H1 (cell line): Measurements from ENCODE around the gene AFF2. TPM values are rescaled to one million over a fixed set of nuclear protein-coding genes. Genes with fewer than 3 reads are reported as not detected.

ENCODE experiments used
- CTCF ChIA-PET: fragments of 300-600 bp; sonication (Branson Sonifier 250); formaldehyde crosslinking; loops from one replicate; lab custom pipeline; 2021; ENCODE audit not compliant: partially characterized antibody; lab: Charles Lee
- POLR2A ChIA-PET: fragments of 300-600 bp; sonication (Branson Sonifier 250); formaldehyde crosslinking; loops from one replicate; lab custom pipeline; 2021; ENCODE audit warnings: inconsistent platforms; ENCODE audit not compliant: partially characterized antibody; lab: Charles Lee
- DNase-seq, 2 experiments: peaks; one replicate each; pipeline versions ENCODE4 v3.0.0 to v3.0.0-alpha.2; 2010 to 2022; ENCODE audit warnings: low spot score in 2 of 2, low read depth in 1 of 2, mixed read lengths in 1 of 2
- FAIRE-seq: peaks from 2 replicates; lab custom pipeline; 2011; peaks lifted over from hg19 to GRCh38; lab: Jason Lieb, UNC
- H2AFZ ChIP-seq: 2 replicates; pipeline ENCODE4 v1.8.1; 2012; ENCODE audit warnings: low read length, inconsistent platforms
- H2AK5ac ChIP-seq: 2 replicates; pipeline ENCODE4 v1.6.1; 2013; ENCODE audit warnings: low read depth, low read length
- H2BK120ac ChIP-seq: replicated peaks from 2 replicates; pipeline ENCODE3; 2013; ENCODE audit warnings: low read depth, low read length, inconsistent platforms
- H2BK12ac ChIP-seq: 2 replicates; pipeline ENCODE4 v1.6.1; 2013; ENCODE audit warnings: low read depth, low read length
- H2BK15ac ChIP-seq: 2 replicates; pipeline ENCODE4 v1.6.1; 2013; ENCODE audit warnings: low read length
- H2BK20ac ChIP-seq: 2 replicates; pipeline ENCODE4 v1.6.1; 2013; ENCODE audit warnings: low read length
- H2BK5ac ChIP-seq: 2 replicates; pipeline ENCODE4 v1.6.1; 2013; ENCODE audit warnings: low read depth, low read length
- H3K14ac ChIP-seq: 2 replicates; pipeline ENCODE4 v1.6.1; 2013; ENCODE audit warnings: inconsistent platforms; ENCODE audit not compliant: insufficient read length
- H3K18ac ChIP-seq: 2 replicates; pipeline ENCODE4 v1.6.1; 2013; ENCODE audit warnings: low read length; ENCODE audit errors: extremely low read depth
- H3K23ac ChIP-seq: 2 replicates; pipeline ENCODE4 v1.6.1; 2013; ENCODE audit warnings: inconsistent platforms; ENCODE audit not compliant: insufficient read length
- H3K23me2 ChIP-seq: 2 replicates; pipeline ENCODE4 v1.6.1; 2013; ENCODE audit warnings: low read depth, low read length
- H3K27ac ChIP-seq: 2 replicates; pipeline ENCODE4 v1.6.1; 2011; ENCODE audit warnings: low read depth, low read length, inconsistent platforms
- H3K27me3 ChIP-seq, 4 experiments: replicated peaks in 1 of 4; 1 replicate in 1 of 4; 2 replicates in 3 of 4; pipeline versions ENCODE4 v1.6.1 to v1.8.1; 2011 to 2013; ENCODE audit warnings: low read length in 3 of 4, mild to moderate bottlenecking in 3 of 4, inconsistent platforms in 2 of 4, mixed read lengths in 2 of 4, moderate library complexity in 1 of 4; ENCODE audit not compliant: control insufficient read depth in 3 of 4, insufficient read depth in 3 of 4; ENCODE audit errors: extremely low read depth in 1 of 4
- H3K36me3 ChIP-seq, 4 experiments: 2 replicates each; pipeline versions ENCODE4 v1.6.1 to v1.8.1; 2011 to 2013; ENCODE audit warnings: mild to moderate bottlenecking in 4 of 4, low read length in 3 of 4, moderate library complexity in 2 of 4, control low read depth in 1 of 4, inconsistent platforms in 1 of 4; ENCODE audit not compliant: insufficient read depth in 4 of 4, control insufficient read depth in 2 of 4
- H3K4ac ChIP-seq: replicated peaks from 2 replicates; pipeline ENCODE3; 2013; ENCODE audit warnings: low read length, low read depth, mixed read lengths, inconsistent platforms; ENCODE audit not compliant: insufficient read length
- H3K4me1 ChIP-seq, 4 experiments: replicated peaks in 1 of 4; 1 replicate in 1 of 4; 2 replicates in 3 of 4; pipeline versions ENCODE4 v1.6.1 to v1.8.1; 2011 to 2013; ENCODE audit warnings: low read length in 3 of 4, inconsistent platforms in 2 of 4, mixed read lengths in 1 of 4; ENCODE audit not compliant: insufficient read depth in 4 of 4, control insufficient read depth in 3 of 4
- H3K4me2 ChIP-seq, 2 experiments: 2 replicates each; pipeline versions ENCODE4 v1.6.1 to v1.8.1; 2011 to 2013; ENCODE audit warnings: low read depth in 2 of 2, low read length in 2 of 2, control low read depth in 1 of 2, inconsistent platforms in 1 of 2, mild to moderate bottlenecking in 1 of 2; ENCODE audit not compliant: insufficient read depth in 1 of 2
- H3K4me3 ChIP-seq, 4 experiments: fragments of 200-600, 300-600 bp in 1 of 4; sonication (generic), shearing (Covaris generic), sonication (Bioruptor Twin) in 1 of 4; 2 replicates each; pipeline versions ENCODE4 v1.5.1 to v1.8.1; 2011 to 2016; ENCODE audit warnings: low read length in 4 of 4, low read depth in 3 of 4, control low read depth in 2 of 4, inconsistent platforms in 2 of 4, mild to moderate bottlenecking in 2 of 4, mixed read lengths in 1 of 4, moderate library complexity in 1 of 4; ENCODE audit not compliant: insufficient read depth in 2 of 4; ENCODE audit errors: extremely low read depth in 1 of 4
- H3K56ac ChIP-seq: replicated peaks from 2 replicates; pipeline ENCODE3; 2013; ENCODE audit warnings: low read depth, mild to moderate bottlenecking, mixed read lengths, low read length, inconsistent platforms; ENCODE audit not compliant: insufficient read length
- H3K79me1 ChIP-seq: 2 replicates; pipeline ENCODE4 v1.6.1; 2013; ENCODE audit warnings: low read depth, low read length, control low read depth
- H3K79me2 ChIP-seq, 2 experiments: 2 replicates each; pipeline versions ENCODE4 v1.6.1 to v1.8.1; 2012 to 2013; ENCODE audit warnings: low read length in 2 of 2, mild to moderate bottlenecking in 2 of 2, inconsistent platforms in 1 of 2; ENCODE audit not compliant: insufficient read depth in 2 of 2, control insufficient read depth in 1 of 2
- H3K9ac ChIP-seq, 4 experiments: replicated peaks in 1 of 4; 1 replicate in 1 of 4; 2 replicates in 3 of 4; pipeline versions ENCODE4 v1.6.1 to v1.8.1; 2011 to 2013; ENCODE audit warnings: low read depth in 3 of 4, low read length in 3 of 4, control low read depth in 2 of 4, mild to moderate bottlenecking in 2 of 4, moderate library complexity in 2 of 4, inconsistent platforms in 1 of 4; ENCODE audit errors: extremely low read depth in 1 of 4
- H3K9me3 ChIP-seq, 2 experiments: 2 replicates each; pipeline versions ENCODE4 v1.6.1 to v1.8.1; 2012 to 2013; ENCODE audit warnings: mild to moderate bottlenecking in 2 of 2, moderate library complexity in 2 of 2, control low read depth in 1 of 2, inconsistent platforms in 1 of 2, low read depth in 1 of 2, low read length in 1 of 2, mixed read lengths in 1 of 2; ENCODE audit not compliant: insufficient read depth in 2 of 2
- H4K20me1 ChIP-seq, 2 experiments: replicated peaks in 1 of 2; 2 replicates each; pipeline versions ENCODE3 to v1.8.1; 2011 to 2013; ENCODE audit warnings: inconsistent platforms in 2 of 2, low read length in 2 of 2, mild to moderate bottlenecking in 1 of 2; ENCODE audit not compliant: insufficient read depth in 2 of 2, control insufficient read depth in 1 of 2
- H4K5ac ChIP-seq: 2 replicates; pipeline ENCODE4 v1.6.1; 2013; ENCODE audit warnings: low read length, low read depth, mixed read lengths, inconsistent platforms; ENCODE audit not compliant: insufficient read length
- H4K8ac ChIP-seq: 2 replicates; pipeline ENCODE4 v1.8.0; 2013; ENCODE audit warnings: mild to moderate bottlenecking, moderate library complexity, low read length, inconsistent platforms; ENCODE audit not compliant: insufficient read depth; ENCODE audit errors: extremely low read depth
- H4K91ac ChIP-seq: replicated peaks from 2 replicates; pipeline ENCODE3; 2013; ENCODE audit warnings: low read length, mixed read lengths, inconsistent platforms; ENCODE audit not compliant: insufficient read length
- ATF3 ChIP-seq: IDR thresholded peaks from 2 replicates; pipeline ENCODE4 v1.6.1; 2011; ENCODE audit warnings: low read depth, mild to moderate bottlenecking, low read length; ENCODE audit not compliant: insufficient read depth
- CBX5 ChIP-seq: fragments of 300-800, 300-1000 bp; sonication (generic); IDR thresholded peaks from 2 replicates; pipeline ENCODE4 v1.7.1; 2016; ENCODE audit warnings: antibody characterized with exemption, low read length, low read depth
- GTF2F1 ChIP-seq: IDR thresholded peaks from 2 replicates; pipeline ENCODE4 v1.6.1; 2012; ENCODE audit warnings: low read depth, low read length, improper control_type of control experiment, borderline replicate concordance
- JUND ChIP-seq: IDR thresholded peaks from 2 replicates; pipeline ENCODE4 v1.6.1; 2011; ENCODE audit warnings: mild to moderate bottlenecking, improper control_type of control experiment, low read length
- RFX5 ChIP-seq: IDR thresholded peaks from 2 replicates; pipeline ENCODE4 v1.6.1; 2011; ENCODE audit warnings: low read depth, low read length, improper control_type of control experiment, borderline replicate concordance
- SIX5 ChIP-seq: IDR thresholded peaks from 2 replicates; pipeline ENCODE4 v1.6.1; 2011; ENCODE audit warnings: mild to moderate bottlenecking, low read depth, low read length
- WGBS, 2 experiments: shearing (Covaris generic) in 1 of 2; methylation state at CpG; one replicate each; pipeline versions ENCODE4 v1.1.6 to v1.1.7; 2013 to 2015; ENCODE audit warnings: low lambda C conversion rate in 2 of 2, mixed read lengths in 2 of 2, inconsistent platforms in 1 of 2, low coverage in 1 of 2, missing lambda C conversion rate in 1 of 2; ENCODE audit not compliant: insufficient replicate concordance in 2 of 2, insufficient coverage in 1 of 2, insufficient read length in 1 of 2; ENCODE audit errors: extremely low coverage in 1 of 2, missing lambda C conversion rate in 1 of 2; 5-methylcytosine and 5-hydroxymethylcytosine counted together
- polyA plus RNA-seq, 7 experiments: library from polyadenylated mRNA; depleted of rRNA in 3 of 7; stranded (reverse) in 5 of 7; unstranded in 2 of 7; fragments of >200 nt in 5 of 7; fragments of 200-250 nt in 2 of 7; gene quantifications; 1 replicate in 5 of 7; 2 replicates in 1 of 7; 4 replicates in 1 of 7; pipeline versions ENCODE4 v1.2.1 to v1.2.3, GENCODE V29; 2011 to 2013; ENCODE audit warnings: missing spikeins in 2 of 7, mixed read lengths in 2 of 7
- total RNA-seq: library from RNA; stranded (reverse); fragmentation: NEBNext Ultra II Directional; extraction: Animal tissue kit (Norgen Biotek cat#: 25700); gene quantifications from 2 replicates; pipeline ENCODE4 v1.2.1, GENCODE V29; 2021

The AFF2 gene
- total and polyA plus RNA-seq, 2 of the 8 experiments (the other 6 are each of a cell fraction or from before 2014, with no cell fraction given): 2.0 to 7.3 TPM

GRCh38 chrX:148755111-148755510, 254.7 kb downstream of the AFF2 start:
- no peak overlapping the region for H3K4me3 ChIP-seq

More at GRCh38 chrX:148755111-148755510, 254.7 kb downstream of the AFF2 start:
- Histone ChIP-seq H3K36me3 (no peaks in the 10 kb centered on the region), H3K23me2 (no peaks in the 10 kb centered on the region), H3K4ac (no peak overlapping the region), H2BK20ac (no peak overlapping the region), H3K27ac (no peak overlapping the region), H2AK5ac (no peak overlapping the region), H3K9ac (no peak overlapping the region), H3K4me1 (no peaks in the 10 kb centered on the region), H3K27me3 (no peaks in the 10 kb centered on the region), H2BK12ac (no peak overlapping the region), H4K91ac (no peak overlapping the region), H3K18ac (no peak overlapping the region), H3K14ac (no peak overlapping the region), H3K23ac (no peak overlapping the region), H4K8ac (no peak overlapping the region), H4K20me1 (no peaks in the 10 kb centered on the region), H2AFZ (no peak overlapping the region), H2BK120ac (no peak overlapping the region), H2BK5ac (no peak overlapping the region), H3K56ac (no peak overlapping the region), H3K9me3 (no peaks in the 10 kb centered on the region), H4K5ac (no peak overlapping the region), H3K79me1 (no peaks in the 10 kb centered on the region), H3K79me2 (no peaks in the 10 kb centered on the region), H2BK15ac (no peak overlapping the region), H3K4me2 (no peak overlapping the region)
- WGBS, 2 experiments: 87% methylated on average over 5 of the region's 7 CpGs; no CpG with 5 or more reads in 1 of the 2 experiments
- CTCF ChIA-PET: no interaction called here
- no peak for DNase-seq
- no peak for TF ChIP-seq RFX5
- TF ChIP-seq JUND: no peak
- TF ChIP-seq ATF3: no peak
- no peak for TF ChIP-seq CBX5
- no peak for TF ChIP-seq SIX5
- TF ChIP-seq GTF2F1: no peak
- no peak for FAIRE-seq
- POLR2A ChIA-PET: no interaction called here
